HCT116 (cell line): Measurements from ENCODE around the gene NLRP11. TPM values are rescaled to one million over a fixed set of nuclear protein-coding genes. Genes with fewer than 3 reads are reported as not detected.

Experiments
- ATAC-seq: fragments of 200-7000 bp; cut with Tn5 transposase; 2 replicates; pipeline ENCODE4 v1.9.1; 2020; ENCODE audit warnings: mild to moderate bottlenecking, moderate library complexity
- BruUV-seq: library from RNA; stranded (reverse); fragments of 400-500 nt; replicated peaks from 2 replicates; lab custom pipeline; 2021; lab: Mats Ljungman, UMichigan
- CTCF ChIA-PET: fragments of 300-600 bp; sonication (Branson Sonifier 250); formaldehyde crosslinking; loops from one replicate; lab custom pipeline; 2021; ENCODE audit warnings: antibody characterized with exemption; lab: Charles Lee
- POLR2A ChIA-PET: fragments of 300-600, 350-600 bp; sonication (Branson Sonifier 250); formaldehyde crosslinking; loops from one replicate; lab custom pipeline; 2021; ENCODE audit warnings: antibody characterized with exemption; lab: Charles Lee
- RAD21 ChIA-PET, 2 experiments: fragments of 300-600 bp; sonication (Branson Sonifier 250); formaldehyde crosslinking; loops; one replicate each; lab custom pipeline; 2023; ENCODE audit warnings: low total read pairs in 2 of 2; ENCODE audit not compliant: uncharacterized antibody in 2 of 2, unreplicated experiment in 2 of 2, low non-redundant PET in 1 of 2; lab: Charles Lee
- DNase-seq: peaks from one replicate; pipeline ENCODE4 v3.0.0-alpha.2; 2010; ENCODE audit warnings: low read depth, low spot score
- H2AFZ ChIP-seq: fragments of 200-600 bp; shearing (Covaris generic), sonication (generic); 2 replicates; pipeline ENCODE4 v1.6.1; 2017; ENCODE audit warnings: low read depth, mixed run types, mixed read lengths, antibody characterized with exemption, low read length; ENCODE audit not compliant: poor library complexity, severe bottlenecking
- H3K27ac ChIP-seq: 2 replicates; pipeline ENCODE4 v1.5.1; 2012; ENCODE audit warnings: low read depth, low read length
- H3K27me3 ChIP-seq: fragments of 200-600 bp; sonication (generic); 2 replicates; pipeline ENCODE4 v1.6.1; 2016; ENCODE audit warnings: mixed run types, low read length, mixed read lengths; ENCODE audit not compliant: insufficient read depth
- H3K36me3 ChIP-seq, 2 experiments: fragments of 200-500 bp in 1 of 2; fragments of 200-600 bp in 1 of 2; sonication (Bioruptor generic) in 1 of 2; sonication (generic) in 1 of 2; 2 replicates each; pipeline versions ENCODE4 v1.5.1 to v1.6.1; 2014 to 2016; ENCODE audit warnings: low read length in 2 of 2, inconsistent platforms in 1 of 2, mixed read lengths in 1 of 2, mixed run types in 1 of 2; ENCODE audit not compliant: insufficient read depth in 2 of 2, control insufficient read depth in 1 of 2
- H3K4me1 ChIP-seq, 2 experiments: fragments of 200-600 bp in 1 of 2; sonication (generic) in 1 of 2; 2 replicates each; pipeline versions ENCODE4 v1.5.1 to v1.6.1; 2012 to 2017; ENCODE audit warnings: low read length in 2 of 2, inconsistent platforms in 1 of 2, mild to moderate bottlenecking in 1 of 2, mixed read lengths in 1 of 2, mixed run types in 1 of 2, moderate library complexity in 1 of 2; ENCODE audit not compliant: insufficient read depth in 2 of 2, control insufficient read depth in 1 of 2
- H3K4me2 ChIP-seq: fragments of 200-600 bp; sonication (generic); 2 replicates; pipeline ENCODE4 v1.6.1; 2017; ENCODE audit warnings: mixed run types, low read length, mixed read lengths
- H3K4me3 ChIP-seq, 2 experiments: fragments of 200-600 bp in 1 of 2; sonication (generic) in 1 of 2; replicated peaks in 1 of 2; 2 replicates each; pipeline ENCODE4 v1.5.1; 2011 to 2016; ENCODE audit warnings: low read length in 2 of 2, control low read depth in 1 of 2, low read depth in 1 of 2, mild to moderate bottlenecking in 1 of 2, mixed read lengths in 1 of 2, mixed run types in 1 of 2
- H3K79me2 ChIP-seq: fragments of 200-600 bp; sonication (generic); 2 replicates; pipeline ENCODE4 v1.6.1; 2017; ENCODE audit warnings: mild to moderate bottlenecking, mixed run types, low read length, moderate library complexity, mixed read lengths; ENCODE audit not compliant: insufficient read depth
- H3K9ac ChIP-seq: fragments of 200-600 bp; sonication (generic); 2 replicates; pipeline ENCODE4 v1.6.1; 2016; ENCODE audit warnings: low read length, mixed read lengths
- H3K9me2 ChIP-seq: fragments of 200-600 bp; sonication (generic), shearing (Covaris generic); 2 replicates; pipeline ENCODE4 v1.6.1; 2017; ENCODE audit warnings: mixed run types, mild to moderate bottlenecking, moderate library complexity; ENCODE audit not compliant: insufficient read depth
- H3K9me3 ChIP-seq, 2 experiments: fragments of 200-500 bp in 1 of 2; fragments of 200-600 bp in 1 of 2; sonication (Bioruptor generic) in 1 of 2; sonication (generic) in 1 of 2; 2 replicates each; pipeline ENCODE4 v1.6.1; 2014 to 2017; ENCODE audit warnings: low read length in 2 of 2, mixed read lengths in 2 of 2, inconsistent platforms in 1 of 2, low read depth in 1 of 2, mild to moderate bottlenecking in 1 of 2, mixed run types in 1 of 2, moderate library complexity in 1 of 2; ENCODE audit not compliant: control insufficient read depth in 1 of 2, insufficient read depth in 1 of 2
- H4K20me1 ChIP-seq: fragments of 200-600 bp; sonication (generic), shearing (Covaris generic); 2 replicates; pipeline ENCODE4 v1.6.1; 2017; ENCODE audit warnings: mixed run types, mild to moderate bottlenecking, moderate library complexity; ENCODE audit not compliant: insufficient read depth
- CBX3 ChIP-seq: IDR thresholded peaks from 2 replicates; pipeline ENCODE4 v1.6.1; 2012; ENCODE audit warnings: low read depth
- CEBPB ChIP-seq: IDR thresholded peaks from 2 replicates; pipeline ENCODE4 v1.6.1; 2012; ENCODE audit warnings: low read depth
- EGR1 ChIP-seq: IDR thresholded peaks from 2 replicates; pipeline ENCODE4 v1.6.1; 2012; ENCODE audit warnings: low read depth
- EZH2 ChIP-seq: fragments of 200-600 bp; sonication (generic); IDR thresholded peaks from 2 replicates; pipeline ENCODE4 v1.6.1; 2017; ENCODE audit warnings: antibody characterized with exemption, mixed run types
- FOSL1 ChIP-seq: IDR thresholded peaks from 2 replicates; pipeline ENCODE4 v1.6.1; 2012; ENCODE audit warnings: low read depth
- POLR2AphosphoS5 ChIP-seq: IDR thresholded peaks from 2 replicates; pipeline ENCODE4 v1.6.1; 2011; ENCODE audit warnings: mild to moderate bottlenecking, low read depth, low read length, moderate library complexity
- SIN3A ChIP-seq: IDR thresholded peaks from 2 replicates; pipeline ENCODE4 v1.6.1; 2012; ENCODE audit warnings: low read depth
- SRF ChIP-seq: IDR thresholded peaks from 2 replicates; pipeline ENCODE4 v1.6.1; 2012; ENCODE audit warnings: low read depth
- ZNF274 ChIP-seq: fragments of 200-500 bp; sonication (Bioruptor generic); IDR thresholded peaks from 2 replicates; pipeline ENCODE4 v1.6.1; 2014; ENCODE audit warnings: mild to moderate bottlenecking, low read depth, low read length, inconsistent platforms
- intact Hi-C: fragments of 100-400 bp; cut with micrococcal nuclease; formaldehyde crosslinking; loops from 2 replicates; pipeline ENCODE4 v1.10.0; 2022
- total RNA-seq: library from RNA; stranded (reverse); gene quantifications from one replicate; pipeline ENCODE4 v1.2.1, GENCODE V29; 2021; ENCODE audit not compliant: unreplicated experiment
- TF ChIP-seq, protein P1 (sequence below): IDR thresholded peaks from 2 replicates; pipeline ENCODE4 v1.6.1; 2012
- TF ChIP-seq, protein P2 (sequence below): IDR thresholded peaks from 2 replicates; pipeline ENCODE4 v1.6.1; 2012
- TF ChIP-seq, protein P3 (sequence below): IDR thresholded peaks from 2 replicates; pipeline ENCODE4 v1.6.1; 2011; ENCODE audit warnings: mild to moderate bottlenecking, low read length, moderate library complexity; ENCODE audit not compliant: insufficient replicate concordance; ENCODE audit errors: extremely low read depth

Gene NLRP11
- total RNA-seq, 1 experiment from 2014 or later: 0.86 TPM

DNA sequence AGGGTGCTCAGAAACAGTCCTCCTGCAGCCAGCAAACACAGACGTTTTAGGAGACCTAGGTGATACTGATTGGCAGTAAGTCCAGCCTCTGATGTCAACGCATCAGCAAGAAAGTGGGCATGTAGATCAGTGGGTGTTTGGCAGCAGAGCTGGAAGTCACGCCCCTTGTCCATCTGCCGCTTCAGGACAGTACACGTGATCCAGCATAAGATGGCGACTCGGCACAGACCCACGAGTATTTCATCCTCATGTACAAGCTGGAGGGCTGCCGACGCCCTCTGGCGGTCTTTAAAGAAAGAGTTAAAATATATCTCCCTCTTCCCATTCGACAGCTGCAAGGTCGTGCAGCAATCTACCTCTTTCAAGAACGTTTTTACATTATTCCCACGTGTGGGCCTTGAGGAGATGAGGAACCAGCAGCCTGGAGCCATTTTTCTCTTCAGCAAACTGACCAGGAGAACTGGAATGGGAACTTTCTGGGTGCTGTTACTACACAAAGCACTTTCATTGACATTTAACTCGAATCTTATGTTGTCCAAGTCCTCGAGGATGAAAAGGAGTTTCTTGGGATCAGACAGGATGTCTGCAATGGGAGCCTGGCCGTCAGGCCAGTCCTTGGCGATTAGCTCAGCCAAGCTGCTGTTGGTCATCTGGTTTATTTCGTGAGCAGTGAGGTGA is 22.3 kb downstream of the NLRP11 start (continued):
- TF ChIP-seq, protein P1, sequence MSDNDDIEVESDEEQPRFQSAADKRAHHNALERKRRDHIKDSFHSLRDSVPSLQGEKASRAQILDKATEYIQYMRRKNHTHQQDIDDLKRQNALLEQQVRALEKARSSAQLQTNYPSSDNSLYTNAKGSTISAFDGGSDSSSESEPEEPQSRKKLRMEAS: peak; percentile 95
- TF ChIP-seq POLR2AphosphoS5: 0 out of 2 replicates have a peak, but pooled peaks have one; percentile 15
- TF ChIP-seq SRF: no peak
- no peak for TF ChIP-seq FOSL1
- no peak for TF ChIP-seq EGR1

DNA sequence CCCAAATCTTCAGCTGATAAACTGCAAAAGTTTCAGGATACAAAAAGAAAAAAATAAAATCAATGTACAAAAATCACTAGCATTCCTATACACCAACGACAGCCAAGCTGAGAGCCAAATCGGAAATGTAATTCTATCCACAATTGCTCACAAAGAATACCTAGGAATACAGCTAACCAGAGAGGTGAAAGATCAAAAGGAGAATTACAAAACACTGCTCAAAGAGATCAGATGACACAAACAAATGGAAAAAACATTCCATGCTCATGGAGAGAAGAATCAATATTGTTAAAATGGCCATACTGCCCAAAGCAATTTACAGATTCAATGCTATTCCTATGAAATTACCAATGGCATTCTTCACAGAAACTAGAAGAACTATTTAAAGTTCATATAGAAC is 29.5 kb downstream of the NLRP11 start:
- Histone ChIP-seq H3K27me3 (no peaks in the 10 kb centered on the region), H3K9me3 (no peaks in the 10 kb centered on the region), H3K4me3 (no peak overlapping the region), H3K4me1 (no peaks in the 10 kb centered on the region), H3K79me2 (no peaks in the 10 kb centered on the region), H3K4me2 (no peak overlapping the region), H3K9me2 (no peaks in the 10 kb centered on the region), H3K9ac (no peak overlapping the region), H3K36me3 (no peaks in the 10 kb centered on the region), H2AFZ (no peak overlapping the region), H4K20me1 (no peaks in the 10 kb centered on the region), H3K27ac (no peak overlapping the region)
- ChIA-PET POLR2A (no interaction called here), RAD21 (no interaction called here), CTCF (no interaction called here)
- BruUV-seq: no TSS peak
- DNase-seq (no peak), ATAC-seq (no peak)
- TF ChIP-seq, protein P1: no peak
- no peak for TF ChIP-seq ZNF274
- no peak for TF ChIP-seq FOSL1
- no peak for TF ChIP-seq EZH2
- TF ChIP-seq SIN3A: no peak
- TF ChIP-seq, protein P2, sequence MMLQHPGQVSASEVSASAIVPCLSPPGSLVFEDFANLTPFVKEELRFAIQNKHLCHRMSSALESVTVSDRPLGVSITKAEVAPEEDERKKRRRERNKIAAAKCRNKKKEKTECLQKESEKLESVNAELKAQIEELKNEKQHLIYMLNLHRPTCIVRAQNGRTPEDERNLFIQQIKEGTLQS: no peak
- TF ChIP-seq, protein P3, sequence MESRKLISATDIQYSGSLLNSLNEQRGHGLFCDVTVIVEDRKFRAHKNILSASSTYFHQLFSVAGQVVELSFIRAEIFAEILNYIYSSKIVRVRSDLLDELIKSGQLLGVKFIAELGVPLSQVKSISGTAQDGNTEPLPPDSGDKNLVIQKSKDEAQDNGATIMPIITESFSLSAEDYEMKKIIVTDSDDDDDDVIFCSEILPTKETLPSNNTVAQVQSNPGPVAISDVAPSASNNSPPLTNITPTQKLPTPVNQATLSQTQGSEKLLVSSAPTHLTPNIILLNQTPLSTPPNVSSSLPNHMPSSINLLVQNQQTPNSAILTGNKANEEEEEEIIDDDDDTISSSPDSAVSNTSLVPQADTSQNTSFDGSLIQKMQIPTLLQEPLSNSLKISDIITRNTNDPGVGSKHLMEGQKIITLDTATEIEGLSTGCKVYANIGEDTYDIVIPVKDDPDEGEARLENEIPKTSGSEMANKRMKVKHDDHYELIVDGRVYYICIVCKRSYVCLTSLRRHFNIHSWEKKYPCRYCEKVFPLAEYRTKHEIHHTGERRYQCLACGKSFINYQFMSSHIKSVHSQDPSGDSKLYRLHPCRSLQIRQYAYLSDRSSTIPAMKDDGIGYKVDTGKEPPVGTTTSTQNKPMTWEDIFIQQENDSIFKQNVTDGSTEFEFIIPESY: no peak
- TF ChIP-seq CEBPB: no peak
- no peak for TF ChIP-seq POLR2AphosphoS5
- no peak for TF ChIP-seq CBX3
- intact Hi-C loops: no loop called here
